ENCODE measurements around the gene NEUROG3.

Gene NEUROG3

GRCh38 chr10:69572159-69573055 is 815 bp downstream of the NEUROG3 start:
- no peak for DNase-seq (ENCODE audit: low read depth)
- H3K4me3 ChIP-seq (replicated peaks; ENCODE audit: low read depth, low read length) = no peak overlapping the region
- TF ChIP-seq CTCF (IDR thresholded peaks at IDR 0.05; ENCODE audit: low read length, missing control alignments) = no peak

- TF ChIP-seq CTCF (IDR thresholded peaks at IDR 0.05; ENCODE audit: low read length, missing control alignments) = no peak
- DNase-seq (ENCODE audit: low read depth) = no peak
- no peak overlapping the region for H3K4me3 ChIP-seq (replicated peaks; ENCODE audit: low read depth, low read length)
Observed at GRCh38 chr10:69571618-69572158, 1.5 kb downstream of the NEUROG3 start.

GRCh38 chr10:69570050-69570816 is 3.0 kb downstream of the NEUROG3 start:
- H3K4me3 ChIP-seq (replicated peaks; ENCODE audit: low read depth, low read length) = no peak overlapping the region
- TF ChIP-seq CTCF (IDR thresholded peaks at IDR 0.05; ENCODE audit: low read length, missing control alignments) = no peak

GRCh38 chr10:69569396-69569934 is 3.8 kb downstream of the NEUROG3 start:
- no peak overlapping the region for H3K4me3 ChIP-seq (replicated peaks; ENCODE audit: low read depth, low read length)
- no peak for TF ChIP-seq CTCF (IDR thresholded peaks at IDR 0.05; ENCODE audit: low read length, missing control alignments)
- DNase-seq (ENCODE audit: low read depth) = no peak

More at GRCh38 chr10:69570050-69570816, 3.0 kb downstream of the NEUROG3 start:
- DNase-seq (ENCODE audit: low read depth) = no peak

GRCh38 chr10:69568472-69569395 is 4.5 kb downstream of the NEUROG3 start:
- no peak for TF ChIP-seq CTCF (IDR thresholded peaks at IDR 0.05; ENCODE audit: low read length, missing control alignments)
- DNase-seq (ENCODE audit: low read depth) = no peak
- no peak overlapping the region for H3K4me3 ChIP-seq (replicated peaks; ENCODE audit: low read depth, low read length)

GRCh38 chr10:69567920-69568319 is 5.3 kb downstream of the NEUROG3 start:
- no peak for TF ChIP-seq CTCF (IDR thresholded peaks at IDR 0.05; ENCODE audit: low read length, missing control alignments)
- peak; percentile 73 for DNase-seq (ENCODE audit: low read depth)
- H3K4me3 ChIP-seq (replicated peaks; ENCODE audit: low read depth, low read length) = no peak overlapping the region

Measured in fibroblast of pulmonary artery (primary cell).